Neural crest cell (in vitro differentiated cells): ENCODE data around the gene ARPC5L. TPM values are rescaled to one million over a fixed set of nuclear protein-coding genes. Genes with fewer than 3 reads are reported as not detected.

ENCODE experiments used
- DNase-seq: peaks from one replicate; pipeline ENCODE4 v3.0.0; 2021; ENCODE audit warnings: low read depth, mixed read lengths, low spot score
- H3K27ac Mint-ChIP-seq: one replicate; pipeline ENCODE4 v1.8.0; 2021; ENCODE audit warnings: mild to moderate bottlenecking, mixed read lengths; ENCODE audit not compliant: unreplicated experiment
- H3K27me3 Mint-ChIP-seq: 2 replicates; pipeline ENCODE4 v1.8.0; 2021; ENCODE audit warnings: low read depth, mild to moderate bottlenecking, mixed read lengths
- H3K36me3 Mint-ChIP-seq: 2 replicates; pipeline ENCODE4 v1.8.0; 2021; ENCODE audit warnings: low read depth, mild to moderate bottlenecking, mixed read lengths
- H3K4me1 Mint-ChIP-seq: 2 replicates; pipeline ENCODE4 v1.8.0; 2021; ENCODE audit warnings: mixed read lengths
- H3K4me3 Mint-ChIP-seq: one replicate; pipeline ENCODE4 v1.8.0; 2021; ENCODE audit warnings: mild to moderate bottlenecking, mixed read lengths
- H3K9me3 Mint-ChIP-seq: 2 replicates; pipeline ENCODE4 v1.8.0; 2021; ENCODE audit warnings: mixed read lengths
- CTCF ChIP-seq: fragments of 200-600 bp; sonication (generic); conservative IDR thresholded peaks from 2 replicates; pipeline ENCODE4 v1.5.0; 2021; ENCODE audit warnings: antibody characterized with exemption, mild to moderate bottlenecking
- total RNA-seq: library from RNA; stranded (reverse); gene quantifications from 2 replicates; pipeline ENCODE4 v1.2.1, GENCODE V29; 2021

Gene ARPC5L
- total RNA-seq, 1 donor from 2014 or later, result 42.1 TPM

DNA sequence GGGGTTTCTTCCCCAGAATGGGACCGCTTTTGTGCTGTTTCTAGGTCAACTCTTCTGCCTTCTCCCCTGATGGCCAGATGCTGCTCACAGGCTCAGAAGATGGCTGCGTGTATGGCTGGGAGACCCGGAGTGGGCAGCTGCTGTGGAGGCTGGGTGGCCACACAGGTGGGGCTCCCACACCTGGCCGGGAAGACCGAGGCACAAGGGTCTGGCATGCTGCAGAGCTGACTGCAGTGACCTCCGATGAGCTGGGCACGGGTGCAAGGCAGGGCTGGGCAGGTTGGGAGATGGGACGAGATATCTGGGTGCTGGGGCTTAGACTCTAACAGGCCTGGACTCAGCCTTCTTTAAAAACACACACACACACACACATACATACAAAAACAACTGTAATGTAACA is 7.8 kb upstream of the ARPC5L start:
- peak overlapping the region; percentile 61 for H3K4me3 Mint-ChIP-seq

DNA sequence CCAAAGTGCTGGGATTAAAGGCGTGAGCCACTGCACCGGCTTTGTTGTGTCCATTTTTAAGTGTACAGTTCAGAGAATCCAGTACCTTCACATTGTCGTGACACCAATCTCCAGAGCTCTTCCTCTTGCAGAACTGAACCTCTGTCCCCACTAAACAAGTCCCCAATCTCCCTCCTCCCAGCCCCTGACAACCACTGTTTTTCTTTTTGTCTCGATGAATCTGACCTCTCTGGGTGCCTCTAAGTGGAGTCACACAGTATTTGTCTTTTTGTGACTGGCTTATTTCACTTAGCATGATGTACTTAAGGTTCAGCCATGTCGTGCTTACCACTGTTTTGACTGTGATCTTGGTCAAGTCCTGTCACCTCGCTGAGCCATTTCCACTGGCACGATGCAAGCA is 7.1 kb upstream of the ARPC5L start:
- Mint-ChIP-seq H3K9me3 (no peaks in the 10 kb centered on the region), H3K27ac (no peak overlapping the region), H3K27me3 (peaks cover 5% of the 10 kb centered on the region), H3K36me3 (peaks cover 9% of the 10 kb centered on the region), H3K4me1 (peaks cover 25% of the 10 kb centered on the region), H3K4me3 (peak overlapping the region; percentile 70)
- no peak for TF ChIP-seq CTCF
- no peak for DNase-seq

More for the DNA sequence above, 7.8 kb upstream of the ARPC5L start:
- Mint-ChIP-seq H3K27me3 (peaks cover 5% of the 10 kb centered on the region), H3K9me3 (no peaks in the 10 kb centered on the region), H3K36me3 (peaks cover 4% of the 10 kb centered on the region), H3K27ac (no peak overlapping the region), H3K4me1 (peaks cover 20% of the 10 kb centered on the region)
- DNase-seq, result no peak
- TF ChIP-seq CTCF, result no peak

- H3K27ac Mint-ChIP-seq, result no peak overlapping the region
- H3K27me3 Mint-ChIP-seq, result peaks cover 5% of the 10 kb centered on the region
- H3K4me3 Mint-ChIP-seq, result peak overlapping the region; percentile 95
- no peak for DNase-seq
- no peaks in the 10 kb centered on the region for H3K9me3 Mint-ChIP-seq
- H3K4me1 Mint-ChIP-seq, result peaks cover 29% of the 10 kb centered on the region
- peaks cover 17% of the 10 kb centered on the region for H3K36me3 Mint-ChIP-seq
- no peak for TF ChIP-seq CTCF
Observed at GRCh38 chr9:124855566-124855943, 6.4 kb upstream of the ARPC5L start.

GRCh38 chr9:124855944-124856765 is 5.8 kb upstream of the ARPC5L start:
- Mint-ChIP-seq H3K4me3 (peak overlapping the region; percentile 95), H3K9me3 (no peaks in the 10 kb centered on the region), H3K4me1 (peaks cover 33% of the 10 kb centered on the region), H3K27ac (no peak overlapping the region), H3K27me3 (peaks cover 5% of the 10 kb centered on the region), H3K36me3 (peaks cover 19% of the 10 kb centered on the region)
- TF ChIP-seq CTCF, result peak; percentile 34
- DNase-seq, result no peak

GRCh38 chr9:124857533-124858162 is 4.3 kb upstream of the ARPC5L start:
- Mint-ChIP-seq H3K36me3 (peaks cover 21% of the 10 kb centered on the region), H3K9me3 (no peaks in the 10 kb centered on the region), H3K4me3 (peak overlapping the region; percentile 95), H3K4me1 (peaks cover 39% of the 10 kb centered on the region), H3K27ac (no peak overlapping the region), H3K27me3 (peaks cover 5% of the 10 kb centered on the region)
- no peak for DNase-seq
- no peak for TF ChIP-seq CTCF
